NCI-H2196 treated with DMSO at 0.1 percent for 48 hours (cell line): Measurements from ENCODE around the gene C1orf21.

Experiments
- DNase-seq: peaks from one replicate; lab custom pipeline; 2025; ENCODE audit not compliant: unreplicated experiment; lab: John Stamatoyannopoulos, UW

Gene C1orf21

DNA sequence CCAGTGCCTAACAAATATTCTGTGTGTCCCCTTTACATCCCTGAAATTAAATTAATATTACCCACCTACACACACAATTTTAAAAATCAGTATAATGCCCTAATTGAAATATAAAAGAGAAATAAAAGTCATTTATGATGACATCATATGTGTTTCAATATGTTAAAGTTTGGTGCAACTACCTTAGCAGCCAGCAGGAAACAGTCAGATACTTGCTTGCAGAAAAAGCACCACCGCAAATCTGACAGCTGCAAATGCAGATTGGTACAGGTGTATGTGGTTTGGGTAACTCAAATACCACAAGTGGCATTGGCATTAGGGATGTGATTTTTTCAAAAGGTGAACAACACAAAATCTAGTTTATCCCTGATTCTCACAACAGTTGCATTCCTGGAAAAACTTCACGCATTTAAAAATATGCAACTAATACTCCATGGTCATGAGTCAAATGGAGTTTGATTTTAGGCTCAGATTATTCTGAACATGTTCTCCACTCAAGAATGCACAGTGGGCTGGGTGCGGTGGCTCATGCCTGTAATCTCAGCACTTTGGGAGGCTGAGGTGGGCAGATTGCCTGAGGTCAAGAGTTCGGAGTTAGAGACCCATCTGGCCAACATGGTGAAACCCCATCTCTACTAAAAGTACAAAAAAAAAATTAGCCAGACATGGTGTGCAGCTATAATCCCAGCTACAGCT lies 261.5 kb downstream of the C1orf21 start:
- no peak for DNase-seq

DNA sequence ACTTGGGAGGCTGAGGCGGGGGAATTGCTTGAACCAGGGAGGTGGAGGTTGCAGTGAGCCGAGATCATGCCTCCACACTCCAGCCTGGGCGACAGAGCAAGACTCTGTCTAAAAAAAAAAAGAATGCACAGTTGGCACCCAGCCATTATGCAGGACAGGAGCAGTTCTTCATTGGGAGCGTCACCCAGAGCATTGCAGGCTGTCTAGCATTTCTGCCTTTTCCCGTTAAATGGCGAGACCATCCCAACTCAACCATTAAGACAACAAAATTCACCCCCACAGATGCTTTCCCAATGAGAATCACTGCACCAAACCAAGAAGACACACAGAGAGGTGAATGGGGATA lies 262.0 kb downstream of the C1orf21 start:
- DNase-seq = no peak

DNA sequence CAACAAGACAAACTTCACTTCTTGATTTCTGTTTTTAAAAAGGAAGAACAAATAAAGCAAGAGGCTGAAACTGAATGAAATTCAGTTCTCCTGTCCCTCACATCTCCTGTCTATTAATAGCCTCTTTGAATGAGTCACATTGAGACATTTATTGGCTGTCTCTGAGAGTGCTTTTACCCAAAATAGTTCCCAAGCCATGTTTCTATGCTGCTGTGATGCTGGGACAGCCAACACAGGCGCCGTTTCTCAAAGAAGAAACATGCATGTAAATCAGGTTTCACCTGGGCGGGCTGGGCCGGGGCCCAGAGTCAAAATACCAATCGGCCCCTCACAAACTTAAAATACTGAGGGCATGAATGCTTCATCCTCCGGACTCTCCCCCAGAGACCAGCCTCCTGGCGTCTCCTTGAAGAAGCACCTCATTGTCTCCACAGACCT lies 262.6 kb downstream of the C1orf21 start:
- DNase-seq = no peak

DNA sequence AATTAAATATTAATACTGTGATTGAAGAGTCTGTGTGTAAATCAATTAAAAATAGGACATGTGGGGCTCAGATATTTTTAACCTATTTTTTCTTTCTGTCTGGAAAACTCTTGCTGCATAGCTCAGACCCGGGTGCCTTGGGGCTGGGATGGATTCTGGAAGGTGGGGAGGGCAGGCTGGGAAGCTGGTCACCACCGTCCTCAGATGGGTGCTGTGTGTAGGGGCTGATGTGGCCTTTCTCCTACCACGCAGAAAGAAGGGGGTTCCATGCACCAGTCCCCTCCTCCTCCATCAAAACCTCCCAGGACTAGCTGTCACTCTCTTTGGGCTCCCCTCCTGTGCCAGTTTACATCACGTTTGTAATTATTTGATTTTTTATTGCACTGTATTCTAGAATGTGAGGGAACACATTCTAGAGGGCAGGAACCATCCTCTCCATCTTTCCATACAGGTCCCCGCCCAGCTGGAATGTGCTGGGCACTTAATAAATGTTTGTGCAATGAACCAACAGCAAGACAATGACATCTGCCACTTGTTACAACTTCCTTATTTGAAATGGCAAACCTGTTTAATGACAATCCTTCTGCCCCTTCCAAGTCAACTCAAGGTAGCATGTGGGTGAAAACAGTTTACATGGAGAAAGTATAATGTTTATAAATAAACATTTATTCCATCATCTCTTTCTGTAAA lies 263.5 kb downstream of the C1orf21 start:
- DNase-seq = no peak

DNA sequence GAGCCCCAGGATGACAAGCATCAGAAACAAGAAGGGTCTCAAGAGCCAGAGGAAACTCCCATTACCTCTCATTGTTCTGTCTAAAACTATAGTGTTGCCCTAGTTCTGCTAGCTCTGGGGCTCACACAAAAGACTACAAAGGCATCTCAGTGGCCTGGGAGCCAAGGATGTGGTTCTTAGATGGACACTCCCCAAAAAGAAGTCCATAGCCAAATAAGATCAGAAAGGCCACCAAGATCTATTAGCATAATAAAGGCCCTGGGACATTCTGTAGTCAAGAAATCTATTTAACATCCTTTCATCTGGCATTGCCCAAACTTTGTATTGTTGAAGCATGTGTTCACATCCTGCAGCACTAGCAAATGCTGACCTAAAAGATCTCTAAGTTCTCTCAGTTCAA lies 268.4 kb downstream of the C1orf21 start:
- DNase-seq = no peak

DNA sequence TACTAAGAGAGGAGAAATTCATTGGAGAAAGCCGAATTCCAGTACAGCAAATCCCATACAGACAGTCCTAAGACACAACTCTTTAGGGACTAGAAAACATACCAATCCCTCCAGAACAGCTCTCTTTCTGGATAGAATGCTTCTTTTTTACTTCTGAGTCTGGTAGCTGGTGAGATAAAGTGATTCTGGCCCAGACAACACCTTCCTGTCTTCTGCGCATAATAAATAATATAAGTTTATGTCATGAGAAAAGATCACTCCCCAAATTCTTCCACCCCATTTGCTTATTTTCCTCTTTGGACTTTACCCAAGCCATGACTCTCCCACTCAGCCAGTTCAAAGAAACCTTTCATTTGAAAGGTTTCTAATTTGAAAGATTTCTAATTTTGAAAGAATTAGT lies 269.4 kb downstream of the C1orf21 start:
- no peak for DNase-seq

DNA sequence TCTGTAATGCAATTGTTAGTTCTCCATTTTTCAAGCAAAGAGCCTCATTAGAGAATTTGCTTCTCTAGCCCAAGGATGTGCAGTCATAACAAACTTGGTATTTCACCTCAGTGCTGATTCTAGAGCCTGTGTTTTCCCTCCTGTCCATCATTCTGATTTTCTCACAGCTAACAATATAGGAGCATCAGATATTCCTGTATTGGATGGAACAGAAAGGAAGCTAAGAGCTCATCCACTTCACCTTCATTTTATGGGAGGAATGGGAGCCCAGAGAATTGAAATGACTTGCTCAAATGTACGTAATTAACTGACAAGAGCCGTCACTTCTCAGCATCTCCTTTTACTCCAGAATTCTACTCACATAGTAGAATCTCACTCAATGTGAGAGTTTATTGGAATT lies 271.2 kb downstream of the C1orf21 start:
- DNase-seq = no peak

DNA sequence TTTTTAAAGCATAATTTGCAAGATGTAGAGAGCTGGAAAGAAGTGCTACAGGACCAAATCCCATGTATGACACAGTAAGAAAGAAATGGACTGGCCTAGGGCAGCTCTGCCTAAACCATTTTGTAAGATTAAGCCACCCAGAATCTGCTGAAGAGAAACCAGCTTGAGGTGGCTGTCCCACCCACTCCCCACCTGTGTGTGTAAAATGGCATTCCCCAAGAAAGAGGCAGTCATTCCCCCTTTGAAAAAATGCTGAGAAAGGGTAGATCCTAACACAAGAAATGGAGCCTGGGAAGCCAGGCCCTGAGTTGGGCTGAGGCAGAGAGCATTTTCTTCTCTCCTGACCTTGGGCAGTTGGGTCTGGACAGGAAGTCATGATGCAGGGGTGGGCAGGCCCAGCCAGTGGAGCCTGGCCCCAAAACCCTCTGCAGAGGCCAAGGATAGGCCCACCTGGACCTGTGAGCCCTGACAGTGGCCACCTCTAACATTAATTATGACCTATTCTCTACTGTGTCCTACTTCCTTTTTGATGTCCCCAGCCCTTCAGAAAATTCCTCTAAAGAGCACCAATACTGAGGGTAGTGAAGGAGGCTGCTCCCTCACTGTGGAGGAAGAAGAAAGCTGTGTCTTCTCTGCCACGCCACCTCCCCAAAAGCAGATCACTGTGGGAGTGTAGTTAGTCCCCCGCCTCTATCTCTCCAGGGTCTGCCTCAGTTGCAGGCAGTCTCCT lies 273.8 kb downstream of the C1orf21 start:
- DNase-seq = no peak

DNA sequence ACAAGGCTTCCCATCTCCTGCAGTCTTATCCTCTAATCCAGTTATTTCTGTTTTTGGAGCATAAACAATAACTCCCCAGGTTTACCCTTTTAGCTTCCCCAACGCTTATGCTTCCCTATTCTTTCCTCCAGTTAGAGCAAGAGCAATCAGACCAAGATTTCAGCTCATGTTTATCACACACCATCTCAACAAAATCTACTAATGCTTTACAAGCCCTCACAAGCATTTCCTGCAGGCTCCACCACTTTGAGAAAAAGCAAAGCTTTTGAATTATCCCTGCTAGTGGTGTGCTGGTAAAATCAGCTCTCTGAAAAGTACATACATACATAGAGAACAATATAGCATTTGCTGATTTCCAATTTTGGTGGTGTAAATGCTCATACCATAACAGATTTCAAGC lies 275.0 kb downstream of the C1orf21 start:
- no peak for DNase-seq

DNA sequence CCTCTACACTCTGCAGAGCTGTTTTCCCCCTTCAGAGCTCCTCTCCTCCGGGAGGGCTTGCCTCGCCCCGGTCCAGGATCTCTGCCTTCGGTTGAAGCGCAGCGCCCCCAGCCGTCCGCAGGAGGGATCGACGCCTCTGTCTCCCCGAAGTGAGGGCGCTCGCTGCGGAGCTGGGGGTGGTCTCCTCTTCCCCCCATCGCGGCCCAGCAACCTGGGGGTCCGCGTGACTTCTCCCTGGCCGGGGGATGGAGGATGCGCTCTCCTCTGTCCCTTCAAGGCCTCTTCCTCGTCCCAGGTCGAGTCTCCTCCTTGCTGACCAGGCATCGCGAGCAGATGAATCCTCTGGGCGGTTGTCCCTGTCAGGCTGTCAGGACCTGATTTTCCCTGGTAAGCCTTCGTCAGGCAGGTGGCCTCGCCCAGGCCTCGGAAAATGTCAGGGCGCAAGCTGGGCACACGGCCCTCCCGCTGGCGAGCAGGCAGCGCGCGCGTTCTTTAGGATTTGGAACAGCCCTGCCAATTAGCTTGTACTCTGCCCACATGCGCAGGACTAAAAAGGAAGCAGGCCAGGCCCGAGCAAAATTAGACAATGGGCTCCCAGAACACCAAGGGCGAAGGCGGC lies 277.3 kb downstream of the C1orf21 start:
- no peak for DNase-seq

DNA sequence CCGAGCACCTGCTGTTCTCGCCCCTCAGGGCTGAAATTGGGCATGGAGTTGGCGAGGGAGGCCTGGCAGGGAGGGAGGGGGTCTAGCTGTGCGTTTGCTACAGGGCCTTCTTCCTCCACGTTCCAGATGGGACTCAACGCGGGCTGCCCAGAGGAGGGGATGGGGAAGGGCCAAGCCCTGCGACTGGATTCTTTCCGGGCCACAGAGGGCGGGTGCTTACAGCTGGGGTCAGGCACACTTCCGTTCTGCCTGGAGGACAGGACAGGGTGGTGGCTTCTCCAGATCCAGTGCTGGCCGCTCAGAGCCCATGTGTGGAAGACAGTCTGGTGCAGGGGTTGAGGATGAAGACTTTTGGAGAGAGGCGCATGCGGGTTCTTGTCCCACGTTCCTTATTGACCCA lies 277.8 kb downstream of the C1orf21 start:
- no peak for DNase-seq

DNA sequence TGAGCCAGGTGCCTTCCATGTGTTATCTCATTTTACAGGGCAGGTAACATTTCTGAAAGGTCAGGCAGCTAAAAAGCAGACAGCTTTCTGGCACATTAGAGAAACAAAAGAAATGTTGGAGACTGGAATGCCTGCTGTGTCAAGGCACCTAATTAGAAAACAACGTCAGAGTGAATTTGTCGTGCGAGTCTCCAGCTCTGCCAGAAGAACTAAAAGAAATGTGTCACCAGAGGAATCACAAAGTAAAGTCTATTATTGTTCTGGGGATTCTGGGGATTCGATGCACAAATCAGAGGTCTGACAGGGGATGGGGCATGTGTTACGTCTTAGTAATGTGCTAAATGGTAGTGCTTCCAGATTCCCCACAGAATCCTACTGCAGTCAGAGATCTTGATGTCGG lies 278.5 kb downstream of the C1orf21 start:
- no peak for DNase-seq

DNA sequence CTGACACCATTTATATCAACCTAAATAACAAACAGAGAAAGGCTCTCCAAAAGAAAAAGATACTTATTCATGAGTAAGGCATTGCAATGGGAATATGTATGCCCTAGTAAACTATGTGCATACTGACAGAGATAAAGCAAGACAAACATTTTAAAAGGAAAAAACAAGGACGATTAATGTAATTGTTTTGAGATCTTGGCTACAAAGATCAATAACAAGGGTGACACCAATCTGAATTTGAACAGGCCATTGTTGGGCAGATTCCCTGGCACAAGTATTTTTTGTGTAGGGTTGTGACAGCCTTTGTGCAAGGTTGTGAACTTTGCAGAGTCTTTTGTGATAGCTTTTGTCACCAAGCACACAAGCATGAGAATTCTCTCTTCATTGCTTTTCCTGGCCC lies 282.6 kb downstream of the C1orf21 start:
- no peak for DNase-seq

DNA sequence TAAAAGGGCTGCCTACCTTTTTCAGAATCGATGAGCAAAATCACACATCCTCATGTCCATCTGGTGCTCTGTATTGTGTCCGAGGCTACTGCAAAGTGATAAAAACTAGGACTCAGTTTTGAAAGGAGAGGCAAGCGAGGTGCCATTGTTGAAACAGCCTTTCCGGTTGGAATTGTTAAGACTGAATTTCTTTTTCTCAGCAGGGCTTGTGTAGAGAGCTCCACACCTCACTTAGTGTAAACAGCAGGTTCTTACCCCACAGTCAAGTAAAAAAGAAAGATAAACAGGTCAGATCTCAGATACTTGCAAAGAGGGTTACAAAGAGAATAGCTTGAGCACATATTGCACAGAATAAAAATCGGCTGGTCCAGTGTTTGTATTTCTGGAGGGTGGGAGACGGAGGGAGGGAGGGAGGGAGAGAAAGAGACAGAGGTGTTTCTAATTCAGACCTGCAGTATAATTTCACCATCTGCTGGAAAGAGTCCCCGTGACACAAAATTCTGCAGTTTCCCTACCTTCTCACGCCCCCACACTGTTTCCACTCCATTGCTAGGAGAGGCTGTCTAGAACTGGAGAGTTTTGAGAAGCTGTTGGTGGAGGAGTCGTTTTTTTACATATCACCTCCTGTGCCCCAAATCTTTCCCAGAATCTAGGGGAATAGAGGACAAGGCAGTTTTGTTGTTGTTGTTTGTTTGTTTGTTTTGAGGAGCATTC lies 285.3 kb downstream of the C1orf21 start:
- no peak for DNase-seq

DNA sequence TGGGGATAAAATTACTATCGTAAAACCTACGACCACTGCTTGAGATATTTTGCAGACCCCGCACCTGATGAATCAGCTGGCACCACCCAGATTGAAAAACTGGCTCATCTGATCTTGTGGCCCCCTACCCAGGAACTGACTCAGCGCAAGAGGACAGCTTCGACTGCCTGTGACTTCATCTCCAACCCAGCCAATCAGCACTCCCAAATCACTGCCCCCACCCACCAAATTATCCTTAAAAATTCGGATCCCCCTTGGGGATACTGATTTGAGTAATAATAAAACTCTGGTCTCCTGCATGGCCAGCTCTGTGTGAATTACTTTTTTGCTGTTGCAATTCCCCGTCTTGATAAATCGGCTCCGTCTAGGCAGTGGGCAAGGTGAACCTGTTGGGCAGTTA lies 286.5 kb downstream of the C1orf21 start:
- no peak for DNase-seq

DNA sequence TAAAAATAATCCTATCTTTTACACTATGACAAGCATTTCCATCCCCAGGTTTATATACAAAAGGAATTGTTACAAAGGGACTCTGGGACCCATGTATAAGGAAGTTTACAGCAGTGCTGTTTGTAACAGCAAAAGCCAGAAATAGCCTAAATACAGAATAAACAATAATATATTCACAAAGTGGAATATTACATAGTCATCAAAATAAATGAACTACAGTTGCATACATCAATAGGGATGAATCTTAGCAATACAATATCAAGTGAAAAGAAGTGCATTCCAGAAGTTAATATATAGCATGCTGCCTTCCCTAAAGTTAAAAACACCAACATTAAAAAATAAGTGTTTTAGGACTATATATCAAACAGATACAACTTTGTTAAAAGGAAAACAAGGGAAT lies 290.5 kb downstream of the C1orf21 start:
- no peak for DNase-seq
